ENCODE measurements around the gene DDX18. TPM values are rescaled to one million over a fixed set of nuclear protein-coding genes. Genes with fewer than 3 reads are reported as not detected.

The DDX18 gene
- total RNA-seq, 4 donors from 2014 or later: 37.3 to 64.1 (median 47.8) TPM

GRCh38 chr2:117854610-117855009 lies 40.1 kb downstream of the DDX18 start:
- Histone ChIP-seq H3K27ac (no peak overlapping the region), H3K36me3 (no peaks in the 10 kb centered on the region), H3K9me3 (no peaks in the 10 kb centered on the region), H3K27me3 (peaks cover 58% of the 10 kb centered on the region), H3K4me1 (no peaks in the 10 kb centered on the region), H3K4me3 (no peak overlapping the region)
- ATAC-seq: no peak
- TF ChIP-seq CTCF (IDR thresholded peaks at IDR 0.05): no peak
- no peak for TF ChIP-seq POLR2A (IDR thresholded peaks at IDR 0.05)
- TF ChIP-seq POLR2AphosphoS5 (IDR thresholded peaks at IDR 0.05): no peak
- no peak for TF ChIP-seq EP300 (IDR thresholded peaks at IDR 0.05)
- 65 to 66% methylated on average over 6 of the region's 6 CpGs for WGBS, 2 donors (ENCODE audit: low coverage in 1 of 2)

DNA sequence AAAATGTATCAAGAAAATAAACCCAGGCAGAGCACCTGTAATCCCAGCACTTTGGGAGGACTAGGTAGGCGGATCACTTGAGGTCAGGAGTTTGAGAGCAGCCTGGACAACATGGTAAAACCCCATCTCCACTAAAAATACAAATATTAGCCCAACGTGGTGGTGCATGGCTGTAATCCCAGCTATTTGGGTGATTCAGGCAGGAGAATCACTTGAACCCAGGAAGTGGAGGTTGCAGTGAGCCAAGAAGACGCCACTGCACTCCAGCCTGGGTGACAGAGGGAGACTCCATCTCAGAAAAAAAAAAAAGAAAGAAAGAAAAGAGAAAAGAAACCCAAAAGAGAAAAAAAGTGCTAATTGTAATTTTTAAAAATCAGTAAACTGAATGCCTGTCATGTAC lies 41.4 kb downstream of the DDX18 start:
- TF ChIP-seq EP300 (IDR thresholded peaks at IDR 0.05) (no peak), CTCF (IDR thresholded peaks at IDR 0.05) (no peak), POLR2AphosphoS5 (IDR thresholded peaks at IDR 0.05) (no peak), POLR2A (IDR thresholded peaks at IDR 0.05) (no peak)
- Histone ChIP-seq H3K36me3 (no peaks in the 10 kb centered on the region), H3K4me3 (no peak overlapping the region), H3K27ac (no peak overlapping the region), H3K9me3 (no peaks in the 10 kb centered on the region), H3K27me3 (peaks cover 62% of the 10 kb centered on the region), H3K4me1 (no peaks in the 10 kb centered on the region)
- ATAC-seq: no peak
- WGBS, 2 donors (ENCODE audit: low coverage in 1 of 2): 57% methylated on average over 2 to 3 of the region's 3 CpGs

GRCh38 chr2:117856415-117857210 lies 42.1 kb downstream of the DDX18 start:
- 0 to 25% methylated on average over 3 to 4 of the region's 4 CpGs for WGBS, 2 donors (ENCODE audit: low coverage in 1 of 2)
- H3K36me3 ChIP-seq: no peaks in the 10 kb centered on the region
- no peak overlapping the region for H3K27ac ChIP-seq
- H3K4me3 ChIP-seq: no peak overlapping the region
- ATAC-seq: no peak
- TF ChIP-seq CTCF (IDR thresholded peaks at IDR 0.05): no peak
- no peak for TF ChIP-seq EP300 (IDR thresholded peaks at IDR 0.05)
- TF ChIP-seq POLR2AphosphoS5 (IDR thresholded peaks at IDR 0.05): no peak
- TF ChIP-seq POLR2A (IDR thresholded peaks at IDR 0.05): no peak
- no peaks in the 10 kb centered on the region for H3K4me1 ChIP-seq
- H3K27me3 ChIP-seq: peaks cover 58% of the 10 kb centered on the region
- no peaks in the 10 kb centered on the region for H3K9me3 ChIP-seq

- peaks cover 50% of the 10 kb centered on the region for H3K27me3 ChIP-seq
- no peak overlapping the region for H3K4me3 ChIP-seq
- ATAC-seq: no peak
- TF ChIP-seq EP300 (IDR thresholded peaks at IDR 0.05) (no peak), CTCF (IDR thresholded peaks at IDR 0.05) (no peak), POLR2A (IDR thresholded peaks at IDR 0.05) (no peak), POLR2AphosphoS5 (IDR thresholded peaks at IDR 0.05) (no peak)
- no peak overlapping the region for H3K27ac ChIP-seq
- no peaks in the 10 kb centered on the region for H3K9me3 ChIP-seq
- WGBS, 2 donors (ENCODE audit: low coverage in 1 of 2): 68 to 70% methylated on average over 7 to 16 of the region's 17 CpGs
- no peaks in the 10 kb centered on the region for H3K36me3 ChIP-seq
- H3K4me1 ChIP-seq: no peaks in the 10 kb centered on the region
These were observed 43.8 kb downstream of the DDX18 start for GRCh38 chr2:117858336-117858735.

- H3K4me3 ChIP-seq: no peak overlapping the region
- H3K36me3 ChIP-seq: no peaks in the 10 kb centered on the region
- H3K4me1 ChIP-seq: no peaks in the 10 kb centered on the region
- peaks cover 45% of the 10 kb centered on the region for H3K27me3 ChIP-seq
- TF ChIP-seq POLR2A (IDR thresholded peaks at IDR 0.05): no peak
- TF ChIP-seq POLR2AphosphoS5 (IDR thresholded peaks at IDR 0.05): no peak
- TF ChIP-seq CTCF (IDR thresholded peaks at IDR 0.05): no peak
- no peak for TF ChIP-seq EP300 (IDR thresholded peaks at IDR 0.05)
- no CpG with 5 or more reads among the region's 41 CpGs for WGBS, 2 donors (ENCODE audit: low coverage in 1 of 2)
- ATAC-seq: no peak
- H3K27ac ChIP-seq: no peak overlapping the region
- no peaks in the 10 kb centered on the region for H3K9me3 ChIP-seq
These were observed 44.5 kb downstream of the DDX18 start for GRCh38 chr2:117858892-117859531.
